B cell (primary cell): ENCODE data around the gene AOPEP. TPM values are rescaled to one million over a fixed set of nuclear protein-coding genes. Genes with fewer than 3 reads are reported as not detected.

ENCODE experiments used
- ATAC-seq: fragments of 200-7000 bp; cut with Tn5 transposase; one replicate; pipeline ENCODE4 v1.10.0; 2021; ENCODE audit warnings: low read depth, mild to moderate bottlenecking, moderate number of reproducible peaks, moderate library complexity
- CTCF ChIA-PET: fragments of 350-600 bp; sonication (Branson Sonifier 250); formaldehyde crosslinking; loops from one replicate; lab custom pipeline; 2021; ENCODE audit warnings: antibody characterized with exemption, inconsistent platforms; lab: Charles Lee
- POLR2A ChIA-PET: fragments of 350-600 bp; sonication (Branson Sonifier 250); formaldehyde crosslinking; loops from one replicate; lab custom pipeline; 2021; ENCODE audit warnings: antibody characterized with exemption; lab: Charles Lee
- DNase-seq: peaks from one replicate; pipeline ENCODE4 v3.0.0; 2013
- H2AFZ ChIP-seq: 2 replicates; pipeline ENCODE4 v1.6.1; 2012; ENCODE audit warnings: mild to moderate bottlenecking, low read depth, low read length; ENCODE audit not compliant: insufficient read depth, poor library complexity, severe bottlenecking
- H3K27ac ChIP-seq, 2 donors: 1 replicate in 1 of 2; 2 replicates in 1 of 2; pipeline ENCODE4 v1.5.1; 2012 to 2013; ENCODE audit warnings: low read length in 2 of 2, mild to moderate bottlenecking in 2 of 2, moderate library complexity in 1 of 2
- H3K27me3 ChIP-seq, 4 experiments: fragments of 200-600 bp in 1 of 4; sonication (generic) in 1 of 4; replicated peaks in 1 of 4; 1 replicate in 2 of 4; 2 replicates in 2 of 4; pipeline versions ENCODE4 v1.6.1 to v1.7.0; 2013 to 2016; ENCODE audit warnings: low read length in 3 of 4, mild to moderate bottlenecking in 2 of 4, mixed read lengths in 1 of 4, moderate library complexity in 1 of 4; ENCODE audit not compliant: insufficient read depth in 4 of 4, control insufficient read depth in 3 of 4; ENCODE audit errors: control extremely low read depth in 1 of 4
- H3K36me3 ChIP-seq, 2 experiments: replicated peaks in 1 of 2; 1 replicate in 1 of 2; 2 replicates in 1 of 2; pipeline versions ENCODE4 v1.6.1 to v1.7.1; 2013; ENCODE audit warnings: low read length in 1 of 2; ENCODE audit not compliant: insufficient read depth in 2 of 2, control insufficient read depth in 1 of 2; ENCODE audit errors: control extremely low read depth in 1 of 2, extremely low read depth in 1 of 2
- H3K4me1 ChIP-seq, 2 donors: fragments of 200-600 bp in 1 of 2; sonication (generic) in 1 of 2; 1 replicate in 1 of 2; 2 replicates in 1 of 2; pipeline versions ENCODE4 v1.5.1 to v1.6.1; 2013 to 2017; ENCODE audit warnings: low read length in 2 of 2; ENCODE audit not compliant: control insufficient read depth in 2 of 2, insufficient read depth in 2 of 2
- H3K4me2 ChIP-seq: replicated peaks from 2 replicates; pipeline ENCODE3; 2012; ENCODE audit warnings: mild to moderate bottlenecking, low read depth, low read length; ENCODE audit not compliant: poor library complexity, severe bottlenecking
- H3K4me3 ChIP-seq, 5 experiments: fragments of 200-600 bp in 1 of 5; sonication (generic) in 1 of 5; 1 replicate in 3 of 5; 2 replicates in 2 of 5; pipeline versions ENCODE4 v1.5.1 to v1.7.0; 2011 to 2016; ENCODE audit warnings: low read length in 4 of 5, mild to moderate bottlenecking in 4 of 5, low read depth in 2 of 5, control low read depth in 1 of 5, moderate library complexity in 1 of 5; ENCODE audit not compliant: insufficient read depth in 1 of 5; ENCODE audit errors: control extremely low read depth in 1 of 5, extremely low read depth in 1 of 5
- H3K79me2 ChIP-seq: fragments of 200-600 bp; sonication (generic); one replicate; pipeline ENCODE4 v1.6.0; 2016; ENCODE audit warnings: low read length; ENCODE audit not compliant: control insufficient read depth, insufficient read depth
- H3K9ac ChIP-seq: fragments of 200-600 bp; sonication (generic); 2 replicates; pipeline ENCODE4 v1.6.1; 2017; ENCODE audit warnings: mild to moderate bottlenecking, low read length, moderate library complexity
- H3K9me3 ChIP-seq, 3 donors: one replicate each; pipeline versions ENCODE4 v1.6.1 to v1.7.1; 2013; ENCODE audit warnings: low read length in 2 of 3; ENCODE audit not compliant: control insufficient read depth in 2 of 3, insufficient read depth in 1 of 3; ENCODE audit errors: control extremely low read depth in 1 of 3
- H4K20me1 ChIP-seq: 2 replicates; pipeline ENCODE4 v1.6.0; 2012; ENCODE audit warnings: mild to moderate bottlenecking, low read length; ENCODE audit not compliant: insufficient read depth, control insufficient read depth, poor library complexity, severe bottlenecking
- H3K27ac Mint-ChIP-seq: one replicate; pipeline ENCODE4 v1.8.0; 2021; ENCODE audit warnings: mixed read lengths
- H3K27me3 Mint-ChIP-seq: one replicate; pipeline ENCODE4 v1.8.0; 2021; ENCODE audit warnings: mixed read lengths
- H3K4me1 Mint-ChIP-seq: one replicate; pipeline ENCODE4 v1.8.0; 2021; ENCODE audit warnings: mixed read lengths
- H3K4me3 Mint-ChIP-seq: one replicate; pipeline ENCODE4 v1.8.0; 2021; ENCODE audit warnings: mixed read lengths
- H3K9me3 Mint-ChIP-seq: one replicate; pipeline ENCODE4 v1.8.0; 2022; ENCODE audit warnings: mixed read lengths; ENCODE audit not compliant: insufficient read depth
- EZH2 ChIP-seq: IDR thresholded peaks from 2 replicates; pipeline ENCODE4 v1.6.1; 2012; ENCODE audit warnings: borderline replicate concordance, low read depth, mild to moderate bottlenecking, moderate library complexity, low read length; ENCODE audit not compliant: insufficient read depth, poor library complexity, severe bottlenecking
- WGBS: methylation state at CpG from one replicate; pipeline ENCODE4 v1.1.5; 2013; ENCODE audit warnings: missing lambda C conversion rate; ENCODE audit not compliant: insufficient coverage; 5-methylcytosine and 5-hydroxymethylcytosine counted together
- intact Hi-C: fragments of 100-400 bp; cut with micrococcal nuclease; formaldehyde crosslinking; loops from one replicate; pipeline ENCODE4 v1.10.0; 2022
- polyA plus RNA-seq: library from polyadenylated mRNA; depleted of rRNA; stranded (reverse); fragments of >200 nt; gene quantifications from 2 replicates; pipeline ENCODE4 v1.2.3, GENCODE V29; 2012
- total RNA-seq, 2 donors: library from RNA; stranded (reverse); fragments of 120-200 nt in 1 of 2; gene quantifications; 1 replicate in 1 of 2; 2 replicates in 1 of 2; pipeline versions ENCODE4 v1.2.3 to v1.2.4, GENCODE V29; 2013 to 2022
- TF ChIP-seq, protein P1 (sequence below): fragments of 200-600 bp; IDR thresholded peaks from one replicate; pipeline ENCODE4 v1.8.0; 2022; ENCODE audit warnings: antibody characterized with exemption, mild to moderate bottlenecking

AOPEP gene
- total and polyA plus RNA-seq, 2 donors (not counting 1 experiment from before 2014, with no cell fraction given): 5.1 to 35.8 TPM

DNA sequence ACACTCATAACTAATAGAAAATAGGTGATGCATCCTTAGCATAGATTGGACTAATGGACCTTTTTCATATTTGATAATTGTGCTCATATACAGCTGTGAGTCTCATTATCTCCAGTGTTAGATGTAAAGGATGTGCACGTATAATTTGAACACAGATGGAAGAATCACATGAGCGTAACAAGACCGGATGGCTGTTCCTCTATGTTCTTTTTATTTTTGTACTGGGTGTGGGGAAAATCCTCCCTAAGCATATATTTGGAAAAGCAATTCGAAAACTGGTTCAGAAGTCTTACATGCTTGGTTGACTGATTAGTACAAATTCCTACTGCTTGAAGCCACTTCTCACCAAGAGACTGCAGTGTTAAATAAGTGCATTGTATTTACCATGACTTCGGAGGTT, 230.2 kb downstream of the AOPEP start:
- Histone ChIP-seq H3K79me2 (no peaks in the 10 kb centered on the region), H2AFZ (no peak overlapping the region), H3K36me3 (peaks cover 0 to 1% of the 10 kb centered on the region in 2 experiments), H3K4me3 (no peak overlapping the region), H3K9me3 (no peaks in the 10 kb centered on the region), H3K9ac (no peak overlapping the region), H3K27me3 (no peaks in the 10 kb centered on the region), H3K4me1 (peaks cover 0 to 10% of the 10 kb centered on the region in 2 donors), H4K20me1 (no peaks in the 10 kb centered on the region), H3K27ac (no peak overlapping the region), H3K4me2 (no peak overlapping the region)
- Mint-ChIP-seq H3K4me1 (peaks cover 9% of the 10 kb centered on the region), H3K4me3 (no peak overlapping the region), H3K27me3 (no peaks in the 10 kb centered on the region), H3K27ac (no peak overlapping the region), H3K9me3 (no peaks in the 10 kb centered on the region)
- ChIA-PET CTCF (no interaction called here), POLR2A (no interaction called here)
- intact Hi-C loops: no loop called here
- no peak for DNase-seq
- no CpG with 5 or more reads among the region's 5 CpGs for WGBS
- TF ChIP-seq EZH2: no peak
- no peak for ATAC-seq

DNA sequence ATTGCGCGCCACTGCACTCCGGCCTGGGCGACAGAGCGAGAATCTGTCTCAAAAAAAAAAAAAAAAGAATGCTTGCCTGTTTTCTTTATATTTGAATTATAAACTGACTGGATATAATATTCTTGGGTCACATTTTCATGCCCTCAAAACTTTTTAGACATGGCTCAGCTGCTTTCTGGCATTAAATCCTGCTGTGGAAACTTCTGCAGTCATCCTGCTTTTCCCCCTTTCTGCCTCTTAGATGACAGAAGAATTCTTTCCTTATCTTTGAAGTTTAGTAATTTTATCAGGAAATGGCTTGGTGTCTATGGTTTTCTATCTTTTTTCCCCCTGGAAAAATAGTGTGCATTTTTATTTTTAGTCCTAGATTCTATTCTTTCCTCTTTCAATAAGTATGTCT, 234.5 kb downstream of the AOPEP start:
- H3K4me3 Mint-ChIP-seq: no peak overlapping the region
- ChIA-PET POLR2A (no interaction called here), CTCF (no interaction called here)
- no peaks in the 10 kb centered on the region for H4K20me1 ChIP-seq
- no peak overlapping the region for H3K4me2 ChIP-seq
- WGBS: no CpG with 5 or more reads among the region's 5 CpGs
- no peaks in the 10 kb centered on the region for H3K9me3 ChIP-seq
- H3K4me3 ChIP-seq: no peak overlapping the region
- TF ChIP-seq, protein P1, sequence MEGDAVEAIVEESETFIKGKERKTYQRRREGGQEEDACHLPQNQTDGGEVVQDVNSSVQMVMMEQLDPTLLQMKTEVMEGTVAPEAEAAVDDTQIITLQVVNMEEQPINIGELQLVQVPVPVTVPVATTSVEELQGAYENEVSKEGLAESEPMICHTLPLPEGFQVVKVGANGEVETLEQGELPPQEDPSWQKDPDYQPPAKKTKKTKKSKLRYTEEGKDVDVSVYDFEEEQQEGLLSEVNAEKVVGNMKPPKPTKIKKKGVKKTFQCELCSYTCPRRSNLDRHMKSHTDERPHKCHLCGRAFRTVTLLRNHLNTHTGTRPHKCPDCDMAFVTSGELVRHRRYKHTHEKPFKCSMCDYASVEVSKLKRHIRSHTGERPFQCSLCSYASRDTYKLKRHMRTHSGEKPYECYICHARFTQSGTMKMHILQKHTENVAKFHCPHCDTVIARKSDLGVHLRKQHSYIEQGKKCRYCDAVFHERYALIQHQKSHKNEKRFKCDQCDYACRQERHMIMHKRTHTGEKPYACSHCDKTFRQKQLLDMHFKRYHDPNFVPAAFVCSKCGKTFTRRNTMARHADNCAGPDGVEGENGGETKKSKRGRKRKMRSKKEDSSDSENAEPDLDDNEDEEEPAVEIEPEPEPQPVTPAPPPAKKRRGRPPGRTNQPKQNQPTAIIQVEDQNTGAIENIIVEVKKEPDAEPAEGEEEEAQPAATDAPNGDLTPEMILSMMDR: no peak
- TF ChIP-seq EZH2: no peak
- no peaks in the 10 kb centered on the region for H3K4me1 ChIP-seq
- no peaks in the 10 kb centered on the region for H3K27me3 ChIP-seq
- H3K79me2 ChIP-seq: no peaks in the 10 kb centered on the region
- no peak overlapping the region for H3K9ac ChIP-seq
- H3K4me1 Mint-ChIP-seq: no peaks in the 10 kb centered on the region
- intact Hi-C loops: no loop called here
- no peak overlapping the region for H3K27ac Mint-ChIP-seq
- no peaks in the 10 kb centered on the region for H3K27me3 Mint-ChIP-seq
- no peak for DNase-seq
- H3K9me3 Mint-ChIP-seq: no peaks in the 10 kb centered on the region
- H3K36me3 ChIP-seq: no peaks in the 10 kb centered on the region
- H2AFZ ChIP-seq: no peak overlapping the region
- no peak for ATAC-seq
- H3K27ac ChIP-seq: no peak overlapping the region
